Keratinocyte (primary cell): ENCODE data around the gene ID3.

Source experiments
- EZH2 ChIP-seq: IDR thresholded peaks from one replicate; pipeline ENCODE4 v1.6.1; 2012; ENCODE audit warnings: inconsistent platforms, mild to moderate bottlenecking, low read length, moderate library complexity
- TF ChIP-seq, protein P1 (sequence below), 3 experiments: IDR thresholded peaks in 1 of 3; conservative IDR thresholded peaks in 1 of 3; optimal IDR thresholded peaks in 1 of 3; 2 replicates in 2 of 3; 3 replicates in 1 of 3; pipeline versions ENCODE3 to v1.5.1; 2011; ENCODE audit warnings: low read length in 3 of 3, mild to moderate bottlenecking in 3 of 3, moderate library complexity in 2 of 3, control low read depth in 1 of 3, inconsistent platforms in 1 of 3; ENCODE audit not compliant: insufficient read depth in 2 of 3; ENCODE audit errors: extremely low read depth in 1 of 3

DNA sequence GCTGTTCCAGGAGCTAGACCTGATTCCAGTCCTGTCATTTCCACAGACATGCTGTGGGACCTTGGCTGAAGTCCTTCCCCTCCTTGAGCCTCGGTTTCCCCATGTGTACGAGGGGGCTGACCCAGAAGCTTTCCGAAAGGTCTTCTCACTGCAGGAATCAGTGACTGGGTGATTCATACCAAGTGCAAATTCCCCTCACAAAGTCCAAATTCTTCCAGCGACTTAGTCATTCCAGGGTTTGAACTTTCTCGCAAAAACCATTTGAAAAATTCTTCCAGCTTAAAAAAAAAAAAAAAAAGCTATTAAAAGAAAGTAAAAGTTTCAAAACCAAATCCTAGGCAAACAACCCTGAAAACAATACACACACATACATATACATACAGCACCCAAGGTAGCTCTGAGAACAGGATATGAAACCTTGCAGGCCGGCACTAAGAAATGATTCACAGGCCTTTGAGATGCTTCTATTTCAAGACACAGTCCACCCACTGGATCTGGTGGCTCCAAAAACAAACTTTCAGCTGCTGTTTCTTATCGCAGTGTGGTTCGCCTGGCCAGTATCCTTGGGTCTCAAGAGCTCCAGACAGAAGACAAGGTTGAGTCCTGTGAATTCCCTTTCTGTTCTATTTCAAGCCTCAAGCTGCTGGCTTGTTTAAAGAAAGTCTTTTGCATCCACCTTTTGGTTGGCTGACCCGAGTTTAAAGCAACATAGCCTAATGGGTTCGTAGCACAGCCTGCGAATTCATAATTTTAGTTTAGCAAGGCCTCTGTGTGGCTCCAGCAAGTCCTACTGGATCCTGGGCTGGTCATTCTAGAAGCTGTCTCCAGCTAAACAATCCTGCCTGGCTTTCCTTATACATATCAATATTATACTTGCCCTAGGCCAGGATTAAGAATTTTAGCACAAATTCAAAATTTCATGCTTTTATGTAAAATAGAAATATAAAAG is 18.0 kb upstream of the ID3 start:
- TF ChIP-seq EZH2 = no peak
- TF ChIP-seq, protein P1, sequence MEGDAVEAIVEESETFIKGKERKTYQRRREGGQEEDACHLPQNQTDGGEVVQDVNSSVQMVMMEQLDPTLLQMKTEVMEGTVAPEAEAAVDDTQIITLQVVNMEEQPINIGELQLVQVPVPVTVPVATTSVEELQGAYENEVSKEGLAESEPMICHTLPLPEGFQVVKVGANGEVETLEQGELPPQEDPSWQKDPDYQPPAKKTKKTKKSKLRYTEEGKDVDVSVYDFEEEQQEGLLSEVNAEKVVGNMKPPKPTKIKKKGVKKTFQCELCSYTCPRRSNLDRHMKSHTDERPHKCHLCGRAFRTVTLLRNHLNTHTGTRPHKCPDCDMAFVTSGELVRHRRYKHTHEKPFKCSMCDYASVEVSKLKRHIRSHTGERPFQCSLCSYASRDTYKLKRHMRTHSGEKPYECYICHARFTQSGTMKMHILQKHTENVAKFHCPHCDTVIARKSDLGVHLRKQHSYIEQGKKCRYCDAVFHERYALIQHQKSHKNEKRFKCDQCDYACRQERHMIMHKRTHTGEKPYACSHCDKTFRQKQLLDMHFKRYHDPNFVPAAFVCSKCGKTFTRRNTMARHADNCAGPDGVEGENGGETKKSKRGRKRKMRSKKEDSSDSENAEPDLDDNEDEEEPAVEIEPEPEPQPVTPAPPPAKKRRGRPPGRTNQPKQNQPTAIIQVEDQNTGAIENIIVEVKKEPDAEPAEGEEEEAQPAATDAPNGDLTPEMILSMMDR (optimal IDR thresholded peaks at IDR 0.05 in 1 of 3, IDR thresholded peaks at IDR 0.05 in 1 of 3, conservative IDR thresholded peaks at IDR 0.05 in 1 of 3; ENCODE audit: extremely low read depth in 1 of 3, insufficient read depth in 2 of 3, low read length in 3 of 3) = no peak
